Measurements from ENCODE around the gene CCDC124.
"Not testable (repeated sequence)": the region's sequence is repeated elsewhere in the genome, so short reads cannot be mapped to it uniquely, and the experiment has no call there.

Gene CCDC124

GRCh38 chr19:17981611-17982010, 48.8 kb downstream of the CCDC124 start:
- Histone ChIP-seq H3K4me3 (ENCODE audit: insufficient read depth, low read length, poor library complexity, severe bottlenecking) (no peak overlapping the region), H3F3A (ENCODE audit: insufficient read depth) (peaks cover 5% of the 10 kb centered on the region), H3K36me3 (ENCODE audit: low read length) (no peaks in the 10 kb centered on the region)

GRCh38 chr19:17982430-17982829, 49.6 kb downstream of the CCDC124 start:
- Histone ChIP-seq H3F3A (ENCODE audit: insufficient read depth) (peaks cover 5% of the 10 kb centered on the region), H3K27me3 (ENCODE audit: low read length) (no peaks in the 10 kb centered on the region), H3K36me3 (ENCODE audit: low read length) (no peaks in the 10 kb centered on the region), H3K9me3 (ENCODE audit: insufficient read depth, low read length) (no peaks in the 10 kb centered on the region), H3K4me2 (ENCODE audit: low read depth, low read length, poor library complexity, severe bottlenecking) (no peak overlapping the region), H3K9ac (ENCODE audit: low read length) (no peak overlapping the region), H3K4me3 (ENCODE audit: insufficient read depth, low read length, poor library complexity, severe bottlenecking) (no peak overlapping the region), H3K79me2 (ENCODE audit: insufficient read depth, low read length) (no peaks in the 10 kb centered on the region), H3K27ac (ENCODE audit: low read depth, low read length) (no peak overlapping the region), H4K20me1 (ENCODE audit: low read depth, low read length) (no peaks in the 10 kb centered on the region), H3K9me2 (replicated peaks; ENCODE audit: insufficient read depth, low read length) (no peaks in the 10 kb centered on the region), H2AFZ (ENCODE audit: low read depth, low read length, severe bottlenecking) (no peak overlapping the region)
- TF ChIP-seq EZH2phosphoT487 (conservative IDR thresholded peaks at IDR 0.05; ENCODE audit: low read length) (no peak), CTCF (IDR thresholded peaks at IDR 0.05; ENCODE audit: insufficient read depth, low read length, poor library complexity, severe bottlenecking) (no peak)

More at GRCh38 chr19:17981611-17982010, 48.8 kb downstream of the CCDC124 start:
- no peak overlapping the region for H3K4me2 ChIP-seq (ENCODE audit: low read depth, low read length, poor library complexity, severe bottlenecking)
- no peaks in the 10 kb centered on the region for H3K79me2 ChIP-seq (ENCODE audit: insufficient read depth, low read length)
- no peaks in the 10 kb centered on the region for H3K9me3 ChIP-seq (ENCODE audit: insufficient read depth, low read length)
- H3K9ac ChIP-seq (ENCODE audit: low read length) = no peak overlapping the region
- no peak overlapping the region for H2AFZ ChIP-seq (ENCODE audit: low read depth, low read length, severe bottlenecking)
- TF ChIP-seq EZH2phosphoT487 (conservative IDR thresholded peaks at IDR 0.05; ENCODE audit: low read length) (no peak), CTCF (IDR thresholded peaks at IDR 0.05; ENCODE audit: insufficient read depth, low read length, poor library complexity, severe bottlenecking) (no peak)
- H3K27ac ChIP-seq (ENCODE audit: low read depth, low read length) = no peak overlapping the region
- H3K27me3 ChIP-seq (ENCODE audit: low read length) = no peaks in the 10 kb centered on the region
- H4K20me1 ChIP-seq (ENCODE audit: low read depth, low read length) = no peaks in the 10 kb centered on the region
- no peaks in the 10 kb centered on the region for H3K9me2 ChIP-seq (replicated peaks; ENCODE audit: insufficient read depth, low read length)

- no peaks in the 10 kb centered on the region for H3F3A ChIP-seq (ENCODE audit: insufficient read depth)
- H4K20me1 ChIP-seq (ENCODE audit: low read depth, low read length) = no peaks in the 10 kb centered on the region
- H3K4me3 ChIP-seq (ENCODE audit: insufficient read depth, low read length, poor library complexity, severe bottlenecking) = no peak overlapping the region
- no peaks in the 10 kb centered on the region for H3K36me3 ChIP-seq (ENCODE audit: low read length)
- no peaks in the 10 kb centered on the region for H3K79me2 ChIP-seq (ENCODE audit: insufficient read depth, low read length)
- H3K27ac ChIP-seq (ENCODE audit: low read depth, low read length) = no peak overlapping the region
- no peaks in the 10 kb centered on the region for H3K9me3 ChIP-seq (ENCODE audit: insufficient read depth, low read length)
- no peak overlapping the region for H3K9ac ChIP-seq (ENCODE audit: low read length)
- H3K27me3 ChIP-seq (ENCODE audit: low read length) = no peaks in the 10 kb centered on the region
- no peaks in the 10 kb centered on the region for H3K9me2 ChIP-seq (replicated peaks; ENCODE audit: insufficient read depth, low read length)
- TF ChIP-seq CTCF (IDR thresholded peaks at IDR 0.05; ENCODE audit: insufficient read depth, low read length, poor library complexity, severe bottlenecking) (no peak), EZH2phosphoT487 (conservative IDR thresholded peaks at IDR 0.05; ENCODE audit: low read length) (no peak)
- no peak overlapping the region for H3K4me2 ChIP-seq (ENCODE audit: low read depth, low read length, poor library complexity, severe bottlenecking)
- no peak overlapping the region for H2AFZ ChIP-seq (ENCODE audit: low read depth, low read length, severe bottlenecking)
These were observed 52.4 kb downstream of the CCDC124 start for GRCh38 chr19:17985037-17985818.

- H3K9ac ChIP-seq (ENCODE audit: low read length); H3K4me3 ChIP-seq (ENCODE audit: insufficient read depth, low read length, poor library complexity, severe bottlenecking); H3K79me2 ChIP-seq (ENCODE audit: insufficient read depth, low read length); H4K20me1 ChIP-seq (ENCODE audit: low read depth, low read length); H2AFZ ChIP-seq (ENCODE audit: low read depth, low read length, severe bottlenecking); H3K9me3 ChIP-seq (ENCODE audit: insufficient read depth, low read length); H3K36me3 ChIP-seq (ENCODE audit: low read length); H3K4me2 ChIP-seq (ENCODE audit: low read depth, low read length, poor library complexity, severe bottlenecking); H3F3A ChIP-seq (ENCODE audit: insufficient read depth); H3K27me3 ChIP-seq (ENCODE audit: low read length); H3K9me2 ChIP-seq (replicated peaks; ENCODE audit: insufficient read depth, low read length); H3K27ac ChIP-seq (ENCODE audit: low read depth, low read length): not testable (repeated sequence)
These were observed 53.8 kb downstream of the CCDC124 start for GRCh38 chr19:17986569-17986968.
